HG03460 (cell line): ENCODE results near the gene LMO7.
"Not testable (repeated sequence)": the region's sequence is repeated elsewhere in the genome, so short reads cannot be mapped to it uniquely, and the experiment has no call there.

ENCODE experiments used
- ATAC-seq: cut with Tn5 transposase; IDR thresholded peaks from one replicate; pipeline ENCODE4 v1.9.1; 2021; ENCODE audit not compliant: unreplicated experiment

The LMO7 gene

DNA sequence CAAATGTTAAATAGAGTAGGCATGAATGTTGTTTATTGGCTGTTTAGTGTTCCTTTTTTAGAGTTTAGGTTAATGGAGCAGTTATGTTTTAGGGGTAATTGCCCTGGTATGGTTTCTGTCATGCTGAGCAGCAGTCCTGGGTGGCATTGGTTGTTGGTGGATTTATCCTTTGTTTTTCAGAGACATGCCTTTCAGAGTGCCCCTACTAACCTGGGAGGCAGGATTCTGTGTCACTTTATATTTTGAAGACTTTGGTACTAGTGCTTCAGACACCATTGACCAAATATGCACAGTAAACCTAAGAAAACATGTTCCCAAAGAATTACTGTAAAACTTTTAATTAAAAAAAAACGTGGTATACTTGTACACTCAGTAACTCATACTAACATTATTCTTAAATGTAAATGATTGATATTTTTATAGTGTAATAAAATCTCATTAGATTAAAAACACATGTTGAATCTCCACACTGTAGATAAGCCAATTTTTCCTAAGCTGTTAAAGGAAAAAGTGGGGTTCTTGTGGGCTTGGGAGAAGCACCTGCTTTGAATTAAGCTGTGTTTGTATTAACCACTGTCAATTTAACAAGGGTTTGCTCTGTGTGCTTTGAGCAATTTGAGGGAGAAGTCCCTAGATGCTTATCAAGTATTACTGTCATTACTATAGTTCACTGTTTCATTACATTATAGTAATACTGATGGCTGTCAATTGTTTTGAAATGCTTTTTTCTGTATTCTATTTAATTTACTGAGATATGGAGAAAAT lies 133.2 kb downstream of the LMO7 start:
- ATAC-seq = no peak

DNA sequence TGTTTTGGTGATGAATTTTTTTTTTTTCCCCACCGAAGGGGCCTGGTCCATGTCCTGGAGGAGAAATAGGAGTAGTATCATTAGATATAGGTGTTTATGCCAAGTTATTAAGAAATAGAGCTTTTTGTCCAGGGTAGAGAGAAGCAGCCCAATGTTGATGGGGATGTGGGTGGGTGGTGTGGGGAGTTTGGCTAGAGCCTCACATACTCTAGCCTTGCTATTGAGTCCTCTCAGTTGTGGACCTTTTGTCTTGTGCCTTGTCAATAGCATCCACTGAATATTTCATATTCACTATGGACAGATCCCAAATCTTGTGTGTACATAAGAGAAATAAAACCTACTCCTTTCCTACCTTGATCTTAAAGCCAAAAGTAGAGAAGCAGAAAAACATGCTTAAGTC lies 134.0 kb downstream of the LMO7 start:
- ATAC-seq = no peak

DNA sequence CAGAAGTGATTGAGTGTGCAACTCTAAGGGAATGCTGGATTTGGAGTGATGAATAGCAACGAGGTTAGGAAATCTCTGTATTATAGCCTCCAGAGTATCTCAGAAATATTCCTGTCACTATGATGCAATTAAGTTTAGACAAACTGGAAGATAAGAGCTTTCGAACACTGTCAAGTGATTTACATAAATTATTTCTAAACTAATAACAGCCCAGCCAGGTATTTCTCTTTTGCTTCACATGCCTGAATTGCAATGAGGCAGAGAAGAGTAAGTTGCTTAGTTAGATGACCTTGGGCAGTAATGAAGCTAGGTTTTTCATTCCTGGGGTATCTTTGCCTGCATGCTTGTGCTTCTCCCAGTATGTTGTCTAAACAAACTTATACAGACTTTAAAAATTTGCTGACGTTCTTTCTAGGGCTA lies 134.5 kb downstream of the LMO7 start:
- no peak for ATAC-seq

DNA sequence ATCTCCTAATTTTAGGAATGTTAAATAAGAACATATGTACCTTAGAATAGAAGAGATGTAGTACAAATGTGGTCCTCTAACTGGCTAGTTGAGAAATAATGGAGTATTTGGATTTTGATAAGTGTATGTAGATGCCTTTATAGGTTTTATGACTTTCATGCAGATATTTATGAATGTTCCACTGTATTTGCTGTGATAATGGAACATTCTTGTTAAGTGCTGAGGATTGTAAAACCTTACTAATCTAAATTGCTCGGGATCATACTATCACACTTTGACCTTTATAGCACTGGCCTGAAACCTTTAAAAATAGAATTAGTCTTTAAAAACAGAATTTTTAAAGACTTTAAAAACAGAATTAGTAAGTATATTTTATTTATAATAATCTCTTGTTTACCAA lies 135.1 kb downstream of the LMO7 start:
- ATAC-seq = no peak

DNA sequence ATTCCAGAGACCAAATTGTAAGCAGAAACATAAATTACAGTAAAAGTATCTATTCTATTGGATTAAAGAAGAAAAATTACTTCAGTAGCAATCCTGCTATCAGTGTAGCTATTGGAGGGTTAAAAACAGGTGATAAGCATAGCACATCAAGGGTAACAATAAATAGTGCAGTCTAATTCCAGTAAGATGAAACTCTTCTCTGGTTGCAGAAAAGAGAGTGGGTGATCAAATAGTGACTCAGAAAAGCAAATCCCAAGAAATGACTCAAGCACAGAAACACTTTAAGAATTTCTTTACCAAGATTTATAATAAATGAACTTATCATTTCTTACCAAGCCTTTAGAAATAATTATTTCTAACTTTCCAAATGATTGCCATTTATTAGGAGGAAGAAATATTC lies 135.7 kb downstream of the LMO7 start:
- ATAC-seq = no peak

DNA sequence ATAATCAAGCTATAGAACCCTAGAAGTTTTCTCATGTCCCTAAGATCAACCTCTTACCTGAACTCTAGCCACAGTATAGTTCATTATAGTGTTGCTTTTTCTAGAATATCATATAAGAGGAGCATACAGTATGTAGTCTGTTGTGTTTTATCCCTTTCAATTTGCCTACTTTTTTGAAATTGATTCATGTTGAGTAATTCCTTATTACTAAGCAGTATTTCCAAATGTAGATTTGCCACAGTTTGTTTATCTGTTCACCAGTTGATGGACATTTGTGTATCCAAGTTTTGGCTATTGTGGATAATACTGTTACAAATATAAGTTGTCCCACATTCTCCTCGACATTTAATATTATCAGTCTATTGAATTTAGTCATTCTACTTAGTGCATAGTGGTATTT lies 138.0 kb downstream of the LMO7 start:
- no peak for ATAC-seq

DNA sequence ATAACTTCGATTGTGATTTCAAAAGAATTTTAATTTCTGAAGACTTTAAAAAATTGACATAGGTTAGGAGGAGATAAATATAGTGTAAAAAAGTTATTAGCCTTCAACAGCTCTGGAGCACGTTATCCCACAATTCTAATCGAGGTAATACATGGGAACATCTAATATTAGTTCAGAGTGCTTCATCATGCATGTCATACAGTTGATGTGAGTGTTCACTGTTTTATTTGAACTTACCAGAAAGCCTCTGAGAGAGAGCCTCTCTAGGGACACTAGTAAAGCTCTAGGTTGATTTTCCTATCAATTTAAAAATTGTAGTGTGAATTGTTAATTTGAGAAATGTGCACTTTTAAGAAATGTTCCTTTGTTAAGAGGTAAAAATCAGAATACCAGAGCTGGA lies 140.4 kb downstream of the LMO7 start:
- ATAC-seq = no peak

DNA sequence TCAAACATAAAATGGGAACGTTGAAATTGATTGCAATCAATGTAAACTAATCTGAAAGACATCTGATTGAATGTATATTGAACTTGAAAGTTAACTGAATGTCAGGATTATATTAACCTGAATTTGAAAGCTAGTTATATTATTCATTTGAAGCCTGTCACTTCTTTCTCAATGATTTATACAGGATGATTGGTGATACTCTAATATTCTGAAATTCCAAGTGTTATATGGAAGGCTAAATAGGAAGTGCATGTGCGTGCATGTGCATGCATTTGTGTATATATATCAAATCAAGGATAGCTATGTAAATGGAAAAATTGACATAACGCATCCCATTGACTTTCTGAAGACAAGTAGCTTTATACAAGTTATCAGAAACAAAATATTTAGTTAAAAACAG lies 143.3 kb downstream of the LMO7 start:
- ATAC-seq = no peak

DNA sequence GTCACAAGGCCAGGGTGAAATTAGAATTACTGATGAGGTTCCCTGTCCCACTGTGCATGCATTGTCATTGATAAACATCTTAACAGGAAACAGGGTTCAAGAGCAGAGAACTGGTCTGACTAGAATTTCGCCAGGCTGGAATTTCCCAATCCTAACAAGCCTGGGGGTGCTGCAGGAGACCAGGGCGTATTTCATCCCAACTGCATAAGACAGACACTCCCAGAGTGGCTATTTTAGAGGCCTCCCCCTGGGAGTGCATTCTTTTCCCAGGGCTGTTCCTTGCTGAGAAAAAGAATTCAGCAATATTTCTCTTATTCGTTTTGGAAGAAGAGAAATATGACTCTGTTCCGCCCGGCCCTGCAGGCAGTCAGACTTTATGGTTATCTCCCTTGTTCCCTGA lies 144.0 kb downstream of the LMO7 start:
- ATAC-seq = not testable (repeated sequence)

DNA sequence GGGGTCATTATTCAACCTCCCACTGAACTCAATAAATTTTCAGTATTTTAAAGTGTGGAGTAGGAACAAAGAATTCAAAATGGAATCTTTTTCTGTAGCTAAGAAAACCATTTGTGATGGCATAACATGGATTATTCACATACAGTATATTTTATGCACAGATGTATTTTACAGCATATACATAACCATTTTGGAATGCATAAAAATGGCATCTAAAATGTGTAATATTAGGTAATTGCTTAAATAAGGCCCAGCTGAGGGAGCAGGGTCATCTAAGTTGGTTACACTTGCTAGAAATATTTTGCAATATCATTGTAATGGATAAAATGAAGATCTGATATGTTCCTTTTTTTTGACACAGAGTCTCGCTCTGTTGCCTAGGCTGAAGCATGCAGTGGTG lies 146.9 kb downstream of the LMO7 start:
- no peak for ATAC-seq

DNA sequence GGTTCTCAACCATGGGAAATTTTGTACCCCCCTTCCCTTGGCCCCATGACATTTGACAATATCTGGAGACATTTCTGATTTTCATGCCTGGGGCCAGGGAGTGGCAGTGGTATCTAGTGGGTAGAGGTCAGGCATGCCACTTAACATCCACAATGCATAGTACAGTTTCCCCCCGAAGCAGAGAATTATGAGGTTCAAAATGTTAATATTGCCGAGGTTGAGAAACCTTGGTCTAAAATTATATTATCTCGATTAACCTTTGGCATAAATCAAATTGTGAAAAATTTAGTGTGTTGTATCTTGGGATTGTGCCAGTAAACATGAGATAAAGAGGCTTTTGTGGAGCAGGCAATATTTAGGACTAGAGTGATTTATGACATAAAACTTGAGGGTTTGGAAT lies 147.9 kb downstream of the LMO7 start:
- no peak for ATAC-seq

DNA sequence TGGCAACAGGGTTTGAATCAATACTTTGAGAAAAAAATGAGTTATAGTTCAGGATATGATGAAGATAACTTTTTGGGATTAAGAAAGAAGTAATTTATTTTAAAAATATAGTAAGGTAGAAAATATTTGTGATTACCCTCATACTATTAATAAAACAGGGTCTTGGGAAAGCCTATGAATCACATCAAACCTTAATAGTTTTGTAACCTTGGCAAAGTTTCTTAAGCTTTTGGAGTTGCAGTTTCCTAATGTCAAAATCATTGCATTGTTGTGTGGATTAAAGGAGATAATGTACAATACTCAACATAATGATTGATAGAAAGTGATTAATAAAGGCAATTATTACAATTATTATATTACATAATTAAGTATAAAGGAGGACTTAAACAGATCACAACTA lies 149.0 kb downstream of the LMO7 start:
- no peak for ATAC-seq

DNA sequence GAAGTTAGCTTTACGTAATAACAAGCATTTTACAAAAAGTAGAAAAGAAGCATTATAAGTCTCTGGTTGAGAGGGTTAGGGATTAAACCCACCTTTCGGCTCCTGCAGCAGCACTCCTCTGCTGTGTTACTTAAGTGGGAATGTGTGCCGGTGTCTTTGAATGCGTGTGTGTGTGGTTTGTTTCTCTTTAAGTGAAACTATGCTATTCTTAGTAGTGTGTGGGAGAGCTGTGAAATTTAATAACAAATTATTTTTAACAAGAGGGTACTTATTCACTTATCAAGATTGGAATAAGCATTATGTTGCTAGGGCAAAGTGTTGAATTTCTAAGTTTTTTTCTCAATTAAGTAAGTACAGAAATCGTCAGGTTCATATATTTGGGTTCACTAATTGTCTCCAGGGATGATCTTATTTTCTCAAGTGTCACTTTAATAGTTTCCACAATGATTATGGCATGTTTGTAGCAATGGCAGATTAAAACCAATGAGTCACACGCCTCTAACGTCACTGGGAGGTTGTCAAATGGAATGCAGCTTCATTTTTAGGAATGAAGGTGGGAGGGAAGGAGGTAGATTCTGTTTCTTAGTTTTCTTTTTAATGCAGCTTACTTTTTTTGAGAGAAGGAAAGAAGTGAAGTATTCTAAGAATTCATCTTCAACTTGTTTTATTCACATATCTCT lies 151.3 kb downstream of the LMO7 start:
- no peak for ATAC-seq

DNA sequence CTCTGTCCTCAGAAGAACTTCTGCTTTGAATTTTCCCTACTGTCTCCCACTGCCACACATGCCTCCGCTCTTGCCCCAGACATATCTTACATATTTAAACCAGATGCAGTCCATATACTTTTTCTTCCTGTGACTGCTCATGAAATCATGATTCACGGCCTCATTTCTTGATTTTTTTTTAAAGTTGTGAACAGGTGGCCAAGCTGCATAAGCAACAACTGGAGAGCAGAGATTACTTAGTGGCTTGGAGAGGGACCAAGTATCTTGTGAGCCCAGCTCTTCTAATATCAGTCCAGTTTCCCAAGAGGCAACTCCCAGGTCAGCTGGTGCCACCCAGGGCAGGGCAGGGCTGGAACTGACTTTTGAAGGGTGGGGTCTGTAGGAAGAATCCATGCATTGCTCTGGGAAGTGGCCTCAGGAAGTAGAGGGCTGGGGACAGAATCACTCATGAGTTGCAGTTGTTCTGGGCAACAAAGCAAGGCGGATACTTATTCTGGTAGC lies 152.4 kb downstream of the LMO7 start:
- no peak for ATAC-seq

DNA sequence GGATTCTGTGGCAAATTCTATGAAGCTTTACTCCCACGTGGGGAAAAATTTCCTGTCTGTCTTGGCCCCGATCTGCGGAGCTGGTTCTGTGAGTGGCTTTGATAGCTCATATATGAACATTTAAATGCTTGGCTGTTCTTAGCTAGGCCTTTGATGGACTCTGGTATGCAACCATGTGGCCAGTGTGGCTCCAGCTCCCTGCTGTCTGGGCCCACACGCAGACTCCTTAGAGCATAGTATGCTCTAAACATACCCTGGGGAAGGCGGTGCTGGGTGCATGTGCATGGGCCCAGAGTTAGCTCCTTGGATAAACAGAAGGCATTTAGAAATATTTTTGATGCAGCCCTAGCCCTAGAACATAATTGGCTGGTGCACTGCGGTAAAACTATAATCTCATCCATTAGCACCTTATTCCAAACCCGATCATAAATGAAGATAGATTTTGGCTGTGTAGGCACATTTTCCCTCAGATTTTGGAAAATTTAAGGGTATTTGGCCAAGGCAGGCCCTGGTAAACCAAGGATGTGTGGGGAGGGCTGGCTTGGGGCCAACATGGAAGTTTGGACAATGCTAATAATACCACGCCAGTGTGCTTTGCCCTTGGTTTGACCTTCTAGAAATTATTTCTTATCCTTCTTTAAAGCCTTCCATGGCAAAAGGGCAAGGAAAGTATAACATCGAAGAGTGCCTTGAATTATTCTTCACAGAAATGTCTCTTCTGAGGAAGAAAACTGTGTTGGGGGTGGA lies 153.5 kb downstream of the LMO7 start:
- no peak for ATAC-seq

DNA sequence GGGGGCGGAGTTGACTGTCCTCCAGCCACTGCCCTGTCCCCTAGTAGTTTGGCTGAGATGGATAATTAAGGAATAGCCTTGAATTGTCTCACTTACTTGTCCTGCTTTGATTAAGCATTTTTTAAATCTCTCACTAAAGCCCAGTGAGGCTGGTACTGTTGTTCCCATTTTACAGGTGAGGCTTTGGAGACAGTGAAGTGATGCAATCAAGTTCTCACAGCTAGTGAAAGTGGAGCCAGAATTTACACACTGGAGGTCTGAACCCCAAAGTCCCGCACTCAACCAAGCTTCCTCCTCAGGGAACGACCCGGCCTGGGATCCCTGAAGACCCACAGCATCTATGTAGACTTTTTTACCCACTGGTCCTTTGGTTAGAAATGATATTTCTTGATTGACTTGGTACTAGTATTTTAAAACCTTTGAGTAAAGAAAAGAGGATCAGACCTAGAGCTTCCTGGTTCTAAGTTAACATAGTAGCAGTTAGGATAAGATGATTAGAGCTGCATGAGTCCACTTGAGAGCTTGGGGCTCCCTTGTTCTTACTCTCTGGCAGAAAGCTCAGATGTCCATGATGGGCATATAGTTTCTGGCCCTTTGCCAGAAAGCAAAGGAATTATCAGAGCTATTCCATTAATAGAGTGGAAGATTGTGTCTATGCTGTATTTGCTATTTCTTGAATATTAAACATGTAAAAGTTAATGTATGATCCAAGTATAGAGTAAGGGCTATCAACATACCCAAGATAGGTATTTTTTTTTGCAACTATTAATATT lies 154.3 kb downstream of the LMO7 start:
- no peak for ATAC-seq

DNA sequence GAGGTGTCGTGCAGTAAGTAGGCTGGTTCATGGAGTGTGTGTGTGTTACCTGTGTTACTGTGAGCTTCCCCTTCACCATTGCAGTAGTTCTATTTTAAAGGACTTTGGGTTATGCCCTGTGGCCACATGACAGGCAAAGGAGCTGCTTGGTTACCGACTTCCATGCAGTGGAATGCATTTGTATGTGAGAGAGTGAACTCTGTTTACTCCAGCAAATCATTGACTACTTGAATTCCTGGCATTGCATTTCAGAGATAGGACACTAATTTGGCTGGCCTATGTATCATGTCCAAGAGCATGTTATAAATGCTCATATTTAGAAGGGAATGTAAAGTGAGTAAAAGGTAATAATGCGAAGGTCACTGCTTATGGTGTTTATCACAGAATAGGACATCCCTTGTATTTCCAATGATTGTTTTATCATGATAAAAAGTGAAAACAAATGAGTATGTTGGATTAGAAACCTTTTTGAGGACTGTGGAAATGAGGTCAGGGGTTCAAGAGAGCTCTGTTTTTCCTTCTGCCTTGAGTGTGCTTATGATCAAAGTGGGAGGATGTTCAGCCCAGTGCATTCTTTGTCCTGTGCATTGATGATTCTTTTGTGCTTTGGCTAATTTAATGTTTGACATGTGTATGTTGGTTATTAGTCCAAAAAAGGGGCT lies 156.5 kb downstream of the LMO7 start:
- no peak for ATAC-seq

DNA sequence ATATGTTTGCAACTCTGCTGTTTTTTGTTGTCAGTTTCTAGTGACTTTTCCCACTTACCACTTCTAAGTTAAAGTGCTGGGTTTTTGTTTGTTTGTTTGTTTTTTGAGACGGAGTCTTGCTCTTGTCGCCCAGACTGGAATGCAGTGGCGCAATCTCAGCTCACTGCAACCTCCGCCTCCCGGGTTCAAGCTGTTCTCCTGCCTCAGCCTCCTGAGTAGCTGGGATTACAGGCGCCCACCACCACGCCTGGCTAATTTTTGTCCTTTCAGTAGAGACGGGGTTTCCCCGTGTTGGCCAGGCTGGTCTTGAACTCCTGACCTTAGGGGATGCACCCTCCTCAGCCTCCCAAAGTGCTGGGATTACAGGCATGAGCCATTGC lies 157.0 kb downstream of the LMO7 start:
- not testable (repeated sequence) for ATAC-seq

DNA sequence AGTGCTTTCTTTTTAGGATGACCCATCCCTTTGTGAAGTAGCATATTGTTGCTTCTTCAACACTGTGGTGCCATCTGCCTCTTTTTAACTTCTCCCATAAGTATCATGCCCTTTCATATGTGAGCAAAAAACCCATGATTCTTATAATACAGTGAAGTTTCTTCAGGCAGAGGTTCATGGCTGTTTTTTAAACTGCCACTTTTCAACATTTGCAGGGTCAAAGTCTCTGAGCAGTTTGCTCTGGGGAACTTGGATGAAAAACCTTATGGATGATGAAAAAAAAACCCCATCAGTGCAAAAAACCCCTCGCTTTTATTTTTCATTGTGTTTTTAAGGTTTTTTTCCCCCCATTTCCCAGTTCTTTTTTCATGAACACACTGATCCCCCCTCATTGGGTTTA lies 158.5 kb downstream of the LMO7 start:
- no peak for ATAC-seq

DNA sequence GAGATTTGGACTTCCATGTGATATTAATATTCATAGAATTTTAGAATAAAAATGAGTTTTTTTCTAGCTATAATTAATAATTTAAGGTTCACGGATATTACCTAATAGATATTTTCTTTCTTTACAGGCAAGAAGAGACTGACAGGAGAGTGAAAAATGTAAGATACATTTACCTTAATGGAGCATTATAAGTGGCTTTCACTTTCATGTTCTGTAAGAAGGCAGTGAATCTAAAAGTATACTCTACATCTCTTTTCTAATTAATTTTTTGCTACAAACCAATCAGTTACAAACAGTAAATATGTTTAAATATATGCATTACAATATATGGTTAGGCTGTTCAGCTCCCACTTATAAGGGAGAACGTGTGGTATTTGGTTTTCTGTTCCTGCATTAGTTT lies 159.1 kb downstream of the LMO7 start:
- no peak for ATAC-seq

DNA sequence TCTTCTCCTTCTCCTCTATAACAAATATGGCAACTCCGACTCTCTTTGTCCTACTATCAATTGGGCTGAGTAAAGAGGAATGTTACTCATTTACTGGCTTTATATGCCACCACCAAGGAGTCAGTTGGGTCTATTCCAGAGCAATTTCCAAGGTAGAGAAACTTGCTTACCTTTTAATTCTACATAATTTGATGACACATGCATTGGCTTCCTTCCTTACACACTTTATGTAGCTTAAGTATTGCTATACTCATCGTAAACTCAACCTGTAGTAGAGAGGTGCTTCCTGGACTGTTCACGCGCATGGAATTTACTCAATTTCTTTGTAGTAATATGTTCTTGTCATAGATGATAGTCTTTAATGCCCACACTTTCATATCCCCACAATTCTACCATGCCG lies 160.7 kb downstream of the LMO7 start:
- no peak for ATAC-seq
